ENCODE measurements around the gene NTRK3. TPM values are rescaled to one million over a fixed set of nuclear protein-coding genes. Genes with fewer than 3 reads are reported as not detected.

The NTRK3 gene
- total RNA-seq, 1 donor from 2014 or later = 1.1 TPM

DNA sequence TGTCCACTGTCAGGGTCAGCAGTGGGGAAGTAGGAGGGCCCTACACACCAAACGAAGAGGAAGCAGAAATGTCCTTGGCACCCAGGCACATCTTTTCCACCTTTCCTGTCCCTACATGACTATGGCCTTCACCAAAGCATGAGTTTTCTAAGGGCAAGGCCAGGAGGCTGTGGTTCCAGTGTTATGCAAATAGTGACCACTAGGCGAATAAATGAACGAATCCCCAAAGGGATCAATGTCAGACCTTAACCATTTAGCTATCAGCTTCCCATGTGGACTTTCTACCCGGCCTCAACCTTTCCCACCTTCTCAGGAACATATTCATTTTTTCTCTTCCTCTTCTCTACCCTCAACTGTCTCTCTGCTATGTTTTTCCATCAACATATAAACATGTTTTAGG, 63.1 kb downstream of the NTRK3 start:
- Mint-ChIP-seq H3K4me1 (no peaks in the 10 kb centered on the region), H3K9me3 (peaks cover 5% of the 10 kb centered on the region), H3K27ac (ENCODE audit: unreplicated experiment) (no peak overlapping the region), H3K4me3 (no peak overlapping the region), H3K27me3 (ENCODE audit: low read depth) (peaks cover 36% of the 10 kb centered on the region), H3K36me3 (ENCODE audit: low read depth) (no peaks in the 10 kb centered on the region)
- TF ChIP-seq, protein P1, sequence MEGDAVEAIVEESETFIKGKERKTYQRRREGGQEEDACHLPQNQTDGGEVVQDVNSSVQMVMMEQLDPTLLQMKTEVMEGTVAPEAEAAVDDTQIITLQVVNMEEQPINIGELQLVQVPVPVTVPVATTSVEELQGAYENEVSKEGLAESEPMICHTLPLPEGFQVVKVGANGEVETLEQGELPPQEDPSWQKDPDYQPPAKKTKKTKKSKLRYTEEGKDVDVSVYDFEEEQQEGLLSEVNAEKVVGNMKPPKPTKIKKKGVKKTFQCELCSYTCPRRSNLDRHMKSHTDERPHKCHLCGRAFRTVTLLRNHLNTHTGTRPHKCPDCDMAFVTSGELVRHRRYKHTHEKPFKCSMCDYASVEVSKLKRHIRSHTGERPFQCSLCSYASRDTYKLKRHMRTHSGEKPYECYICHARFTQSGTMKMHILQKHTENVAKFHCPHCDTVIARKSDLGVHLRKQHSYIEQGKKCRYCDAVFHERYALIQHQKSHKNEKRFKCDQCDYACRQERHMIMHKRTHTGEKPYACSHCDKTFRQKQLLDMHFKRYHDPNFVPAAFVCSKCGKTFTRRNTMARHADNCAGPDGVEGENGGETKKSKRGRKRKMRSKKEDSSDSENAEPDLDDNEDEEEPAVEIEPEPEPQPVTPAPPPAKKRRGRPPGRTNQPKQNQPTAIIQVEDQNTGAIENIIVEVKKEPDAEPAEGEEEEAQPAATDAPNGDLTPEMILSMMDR (conservative IDR thresholded peaks at IDR 0.05) = peak; percentile 47
- DNase-seq (ENCODE audit: low read depth, low spot score) = no peak

DNA sequence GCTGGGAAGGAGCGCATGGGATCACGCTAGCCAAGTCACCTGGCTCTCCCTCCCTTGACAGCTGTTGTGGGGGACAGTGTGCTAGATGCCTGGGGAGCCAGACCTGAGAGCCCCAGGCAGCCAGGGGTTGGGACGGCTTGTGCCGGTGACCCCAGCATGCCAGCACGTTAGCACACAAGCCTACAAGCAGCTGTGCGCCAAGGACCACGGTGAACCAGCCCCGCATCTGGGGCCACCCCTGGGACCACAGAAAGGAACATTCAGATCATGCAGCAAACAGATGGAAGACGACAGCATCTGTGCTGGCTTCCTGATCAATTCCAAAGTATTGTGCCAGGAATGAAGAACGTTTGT, 64.8 kb downstream of the NTRK3 start:
- Mint-ChIP-seq H3K9me3 (peaks cover 2% of the 10 kb centered on the region), H3K27ac (ENCODE audit: unreplicated experiment) (peak overlapping the region; percentile 60), H3K27me3 (ENCODE audit: low read depth) (peaks cover 22% of the 10 kb centered on the region), H3K4me1 (no peaks in the 10 kb centered on the region), H3K4me3 (no peak overlapping the region), H3K36me3 (ENCODE audit: low read depth) (no peaks in the 10 kb centered on the region)
- no peak for DNase-seq (ENCODE audit: low read depth, low spot score)
- TF ChIP-seq, protein P1 (conservative IDR thresholded peaks at IDR 0.05) = no peak

DNA sequence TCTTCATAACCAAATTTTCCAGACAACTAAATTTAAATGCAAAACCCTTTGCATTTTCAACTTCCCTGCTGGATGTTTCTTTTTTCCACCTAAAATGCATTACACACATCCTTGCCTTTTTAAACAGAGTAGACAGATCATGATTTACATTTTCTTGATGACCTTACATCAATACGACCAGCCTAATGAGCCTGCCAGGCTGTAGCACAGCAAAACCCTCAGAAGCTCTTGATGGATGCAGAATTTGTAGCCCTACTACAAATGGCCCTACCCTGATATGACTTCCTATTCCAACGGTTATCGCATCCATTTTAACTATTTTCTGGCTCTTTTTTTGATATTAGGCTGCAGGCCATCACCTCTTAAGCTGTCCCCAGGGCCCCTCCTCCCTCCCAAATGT, 66.3 kb downstream of the NTRK3 start:
- no peaks in the 10 kb centered on the region for H3K36me3 Mint-ChIP-seq (ENCODE audit: low read depth)
- TF ChIP-seq, protein P1 (conservative IDR thresholded peaks at IDR 0.05) = no peak
- H3K9me3 Mint-ChIP-seq = no peaks in the 10 kb centered on the region
- H3K4me1 Mint-ChIP-seq = no peaks in the 10 kb centered on the region
- peaks cover 24% of the 10 kb centered on the region for H3K27me3 Mint-ChIP-seq (ENCODE audit: low read depth)
- H3K4me3 Mint-ChIP-seq = no peak overlapping the region
- no peak for DNase-seq (ENCODE audit: low read depth, low spot score)
- no peak overlapping the region for H3K27ac Mint-ChIP-seq (ENCODE audit: unreplicated experiment)

DNA sequence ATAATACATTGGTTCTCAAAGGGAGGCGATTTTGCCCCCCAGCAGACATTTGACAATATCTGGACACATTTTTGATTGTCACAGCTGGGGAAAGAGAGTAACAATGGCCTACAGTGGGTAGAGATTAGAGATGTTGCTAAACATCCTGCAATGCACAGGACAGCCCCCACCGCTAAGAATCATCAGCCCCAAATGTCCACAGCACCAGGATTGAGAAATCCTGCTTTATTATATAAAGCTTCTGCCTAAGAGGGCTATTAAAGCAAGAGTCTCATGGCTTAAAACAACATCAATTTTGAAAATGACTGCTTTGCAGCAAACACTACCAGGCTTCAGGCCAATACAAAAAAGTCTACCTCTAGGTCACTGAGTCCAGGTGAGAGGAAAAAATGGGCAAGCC, 68.2 kb downstream of the NTRK3 start:
- Mint-ChIP-seq H3K9me3 (no peaks in the 10 kb centered on the region), H3K4me1 (no peaks in the 10 kb centered on the region), H3K27me3 (ENCODE audit: low read depth) (peaks cover 19% of the 10 kb centered on the region)

DNA sequence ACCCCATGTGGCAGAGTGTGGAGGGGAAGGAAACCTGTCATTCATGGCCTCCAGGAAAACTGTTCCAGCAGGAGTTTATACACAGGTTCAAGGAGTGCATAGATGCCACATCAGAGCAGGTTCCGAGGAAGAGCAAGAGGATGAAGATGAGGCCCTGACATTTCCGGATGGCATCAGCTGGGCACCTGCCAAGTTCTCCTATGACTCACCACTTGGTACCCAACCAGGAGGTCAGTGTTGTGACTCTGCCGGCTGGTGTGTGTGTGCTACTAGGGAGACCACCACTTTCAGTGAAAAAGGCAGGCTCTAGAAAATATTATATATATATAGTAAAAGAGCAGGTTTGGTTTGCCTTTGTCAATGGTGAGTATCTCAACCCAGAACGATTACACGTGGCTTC, 69.3 kb downstream of the NTRK3 start:
- Mint-ChIP-seq H3K36me3 (ENCODE audit: low read depth) (no peaks in the 10 kb centered on the region), H3K27ac (ENCODE audit: unreplicated experiment) (no peak overlapping the region), H3K4me1 (no peaks in the 10 kb centered on the region), H3K4me3 (no peak overlapping the region), H3K9me3 (no peaks in the 10 kb centered on the region), H3K27me3 (ENCODE audit: low read depth) (peaks cover 18% of the 10 kb centered on the region)
- TF ChIP-seq, protein P1 (conservative IDR thresholded peaks at IDR 0.05) = no peak
- no peak for DNase-seq (ENCODE audit: low read depth, low spot score)

More for the DNA sequence above, 68.2 kb downstream of the NTRK3 start:
- no peak for DNase-seq (ENCODE audit: low read depth, low spot score)
- Mint-ChIP-seq H3K27ac (ENCODE audit: unreplicated experiment) (no peak overlapping the region), H3K36me3 (ENCODE audit: low read depth) (no peaks in the 10 kb centered on the region), H3K4me3 (no peak overlapping the region)
- TF ChIP-seq, protein P1 (conservative IDR thresholded peaks at IDR 0.05) = no peak

DNA sequence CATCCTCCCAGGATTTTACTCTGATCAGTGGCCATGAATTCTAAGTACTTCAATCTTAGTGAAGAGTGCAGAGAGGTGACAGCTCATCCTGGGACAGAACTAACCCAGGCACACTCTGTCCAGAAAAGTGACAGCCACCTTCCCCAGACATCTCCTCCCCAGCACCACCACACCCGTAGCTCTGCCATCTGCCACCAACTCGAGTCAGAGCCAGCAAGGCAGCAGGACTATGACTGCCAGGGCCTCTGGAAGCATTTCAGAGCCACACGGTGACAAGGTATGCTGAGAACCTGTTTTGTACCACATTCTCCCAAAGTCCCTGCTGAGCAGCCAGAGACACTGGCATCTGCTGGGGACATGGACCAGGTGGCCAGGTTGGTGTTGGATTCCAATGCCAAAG, 71.0 kb downstream of the NTRK3 start:
- H3K9me3 Mint-ChIP-seq = no peaks in the 10 kb centered on the region
- no peak overlapping the region for H3K4me3 Mint-ChIP-seq
- H3K27me3 Mint-ChIP-seq (ENCODE audit: low read depth) = peaks cover 26% of the 10 kb centered on the region
- DNase-seq (ENCODE audit: low read depth, low spot score) = no peak
- no peaks in the 10 kb centered on the region for H3K4me1 Mint-ChIP-seq
- TF ChIP-seq, protein P1 (conservative IDR thresholded peaks at IDR 0.05) = no peak
- H3K27ac Mint-ChIP-seq (ENCODE audit: unreplicated experiment) = no peak overlapping the region
- H3K36me3 Mint-ChIP-seq (ENCODE audit: low read depth) = no peaks in the 10 kb centered on the region
